Nucleus accumbens (tissue), 56 donors: ENCODE measurements around the gene POLRMT.

Experiments
- DNase-seq, 56 donors: peaks; one replicate each; lab custom pipeline; 2025; lab: John Stamatoyannopoulos, UW

Gene POLRMT

GRCh38 chr19:648904-649801 lies 15.8 kb upstream of the POLRMT start:
- no peak for DNase-seq

- no peak for DNase-seq
Observed at GRCh38 chr19:648305-648704, 15.0 kb upstream of the POLRMT start.

- no peak for DNase-seq
Observed at GRCh38 chr19:647566-648284, 14.4 kb upstream of the POLRMT start.

- no peak for DNase-seq
Observed at GRCh38 chr19:646779-647565, 13.6 kb upstream of the POLRMT start.

- no peak for DNase-seq
Observed at GRCh38 chr19:645912-646778, 12.8 kb upstream of the POLRMT start.

- DNase-seq: no peak
Observed at GRCh38 chr19:644789-645188, 11.5 kb upstream of the POLRMT start.

GRCh38 chr19:644363-644762 lies 11.0 kb upstream of the POLRMT start:
- DNase-seq: no peak

GRCh38 chr19:643736-644135 lies 10.4 kb upstream of the POLRMT start:
- DNase-seq: no peak

GRCh38 chr19:642767-643727 lies 9.7 kb upstream of the POLRMT start:
- DNase-seq: no peak

- DNase-seq: no peak
Observed at GRCh38 chr19:641702-642101, 8.4 kb upstream of the POLRMT start.

- no peak for DNase-seq
Observed at GRCh38 chr19:640606-641189, 7.4 kb upstream of the POLRMT start.

- DNase-seq: no peak
Observed at GRCh38 chr19:640161-640558, 6.8 kb upstream of the POLRMT start.

- peak in 55 of 56 donors; percentile 62 to 96 (median 87) for DNase-seq
Observed at GRCh38 chr19:639253-640160, 6.2 kb upstream of the POLRMT start, which contains the start of gene FGF22. Gene FGF22, plus strand, starts transcription at chr19:639879. Its CDS starts 47 bp downstream, at chr19:639926.

- DNase-seq: no peak
Observed at GRCh38 chr19:638906-639252, 5.5 kb upstream of the POLRMT start.

GRCh38 chr19:634975-635652 lies 1.8 kb upstream of the POLRMT start:
- no peak for DNase-seq

- DNase-seq: no peak
Observed at GRCh38 chr19:633786-634639, 676 bp upstream of the POLRMT start.
